GM12892 (cell line): ENCODE results near the gene JAML.

Experiments used
- POLR2A ChIP-seq: IDR thresholded peaks from 2 replicates; pipeline ENCODE4 v1.6.1; 2011; ENCODE audit warnings: low read depth, low read length, control low read depth
- POLR2AphosphoS5 ChIP-seq: IDR thresholded peaks from 2 replicates; pipeline ENCODE4 v1.6.1; 2011; ENCODE audit warnings: low read depth, low read length, control low read depth
- TAF1 ChIP-seq: IDR thresholded peaks from 2 replicates; pipeline ENCODE4 v1.6.1; 2011; ENCODE audit warnings: low read depth, mild to moderate bottlenecking, control low read depth, low read length, borderline replicate concordance

DNA sequence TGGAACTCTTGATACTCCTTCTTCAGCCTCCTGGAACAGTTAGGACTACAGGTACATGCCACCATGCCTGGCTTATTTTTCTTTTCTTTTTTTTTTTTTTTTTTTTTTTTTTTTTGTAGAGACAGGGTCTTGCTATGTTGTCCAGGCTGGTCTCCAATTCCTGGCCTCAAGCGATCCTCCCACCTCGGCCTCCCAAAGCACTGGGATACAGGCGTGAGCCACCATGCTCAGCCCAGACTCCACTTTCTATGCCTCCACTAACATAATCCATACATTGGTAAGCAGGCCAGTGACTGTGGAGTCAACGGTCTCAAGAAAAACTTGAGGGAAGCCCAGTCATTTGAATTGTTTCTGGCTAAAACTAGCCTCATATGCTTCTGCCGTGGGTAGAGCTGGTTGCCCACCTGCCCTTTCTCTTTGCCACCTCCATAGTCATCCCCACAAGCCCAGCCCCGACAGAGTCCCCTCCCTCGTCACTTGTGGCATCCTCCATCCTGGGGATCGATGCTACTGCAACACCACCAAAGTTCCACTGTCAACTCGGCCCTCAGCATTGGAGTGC is 50.7 kb downstream of the JAML start:
- TF ChIP-seq POLR2A (no peak), POLR2AphosphoS5 (no peak), TAF1 (no peak)
